Thyroid gland (tissue), 4 donors: Measurements from ENCODE around the gene CALR3.
"Not testable (repeated sequence)": the region's sequence is repeated elsewhere in the genome, so short reads cannot be mapped to it uniquely, and the experiment has no call there.

Experiments
- CTCF ChIP-seq, 6 experiments: fragments of 200-600 bp in 3 of 6; fragments of 450-650 bp in 3 of 6; sonication (generic) in 3 of 6; IDR thresholded peaks; one replicate each; pipeline ENCODE4 v1.5.1; 2016 to 2019; ENCODE audit warnings: antibody characterized with exemption in 6 of 6, mild to moderate bottlenecking in 2 of 6, inconsistent platforms in 1 of 6, moderate library complexity in 1 of 6
- POLR2A ChIP-seq, 2 donors: fragments of 450-650 bp; IDR thresholded peaks; one replicate each; pipeline ENCODE4 v1.6.1; 2017; ENCODE audit warnings: antibody characterized with exemption in 2 of 2, mild to moderate bottlenecking in 2 of 2, moderate library complexity in 1 of 2

DNA sequence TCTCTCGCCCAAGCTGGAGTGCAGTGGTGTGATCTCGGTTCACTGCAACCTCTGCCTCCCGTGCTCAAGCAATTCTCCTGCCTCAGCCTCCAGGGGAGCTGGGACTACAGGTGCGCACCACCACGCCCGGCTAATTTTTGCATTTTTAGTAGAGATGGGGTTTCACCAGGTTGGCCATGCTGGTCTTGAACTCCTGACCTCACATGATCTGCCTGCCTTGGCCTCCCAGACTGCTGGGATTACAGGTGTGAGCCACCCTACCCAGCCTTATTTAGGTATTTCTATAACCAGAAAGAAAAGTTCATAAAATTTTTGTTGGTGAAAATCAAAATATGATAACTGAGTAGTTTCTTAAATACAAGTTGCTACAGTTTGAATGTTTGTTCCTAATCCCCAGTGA is 47.8 kb upstream of the CALR3 start:
- TF ChIP-seq CTCF, POLR2A (IDR thresholded peaks at IDR 0.05): not testable (repeated sequence)
